SK-N-SH (cell line): ENCODE measurements around the gene ACTL7A. TPM values are rescaled to one million over a fixed set of nuclear protein-coding genes. Genes with fewer than 3 reads are reported as not detected.

ENCODE experiments used
- CTCF ChIA-PET: fragments of 300-600, 350-600 bp; formaldehyde crosslinking; extraction: SDS; loops from one replicate; lab custom pipeline; 2021; lab: Yijun Ruan, JAX
- POLR2A ChIA-PET: fragments of 350-600 bp; sonication (Branson Sonifier 250); formaldehyde crosslinking; extraction: SDS; loops from one replicate; lab custom pipeline; 2020; ENCODE audit warnings: antibody characterized with exemption, inconsistent platforms; lab: Yijun Ruan, JAX
- DNase-seq: peaks from one replicate; pipeline ENCODE4 v3.0.0; 2012
- H2AFZ ChIP-seq: fragments of 200-600 bp; sonication (generic); 2 replicates; pipeline ENCODE4 v1.8.1; 2016; ENCODE audit warnings: antibody characterized with exemption, mild to moderate bottlenecking, low read depth
- H3F3A ChIP-seq: fragments of 200-600 bp; sonication (generic); replicated peaks from 2 replicates; pipeline ENCODE3; 2016; ENCODE audit warnings: antibody characterized with exemption, mild to moderate bottlenecking; ENCODE audit not compliant: insufficient read depth
- H3K27ac ChIP-seq, 2 experiments: fragments of 200-500 bp in 1 of 2; fragments of 200-600 bp in 1 of 2; sonication (Bioruptor generic) in 1 of 2; sonication (generic), shearing (Covaris generic) in 1 of 2; 2 replicates each; pipeline versions ENCODE4 v1.5.1 to v1.6.1; 2014 to 2016; ENCODE audit warnings: low read depth in 2 of 2, inconsistent platforms in 1 of 2, low read length in 1 of 2, mild to moderate bottlenecking in 1 of 2, mixed read lengths in 1 of 2
- H3K27me3 ChIP-seq: fragments of 200-600 bp; sonication (generic), shearing (Covaris generic); 2 replicates; pipeline ENCODE4 v1.6.1; 2016; ENCODE audit warnings: mixed run types; ENCODE audit not compliant: insufficient read depth
- H3K36me3 ChIP-seq, 2 experiments: fragments of 200-500 bp in 1 of 2; fragments of 200-600 bp in 1 of 2; sonication (Bioruptor generic) in 1 of 2; sonication (generic) in 1 of 2; replicated peaks in 1 of 2; 2 replicates each; pipeline versions ENCODE3 to v1.5.1; 2014 to 2016; ENCODE audit warnings: low read length in 1 of 2, mild to moderate bottlenecking in 1 of 2; ENCODE audit not compliant: insufficient read depth in 2 of 2, control insufficient read depth in 1 of 2
- H3K4me1 ChIP-seq, 2 experiments: fragments of 200-500 bp in 1 of 2; fragments of 200-600 bp in 1 of 2; sonication (Bioruptor generic) in 1 of 2; sonication (generic), shearing (Covaris generic) in 1 of 2; 2 replicates each; pipeline versions ENCODE4 v1.5.1 to v1.6.1; 2014 to 2016; ENCODE audit warnings: low read depth in 1 of 2, low read length in 1 of 2, mixed run types in 1 of 2; ENCODE audit not compliant: insufficient read depth in 2 of 2, control insufficient read depth in 1 of 2
- H3K4me2 ChIP-seq: fragments of 200-600 bp; sonication (generic), shearing (Covaris generic); 2 replicates; pipeline ENCODE4 v1.6.1; 2017; ENCODE audit warnings: mixed run types
- H3K4me3 ChIP-seq, 2 experiments: fragments of 200-500 bp in 1 of 2; fragments of 200-600 bp in 1 of 2; sonication (Bioruptor generic) in 1 of 2; sonication (generic), shearing (Covaris generic) in 1 of 2; 2 replicates each; pipeline versions ENCODE4 v1.5.1 to v1.8.1; 2014 to 2016; ENCODE audit warnings: low read depth in 2 of 2, inconsistent platforms in 1 of 2, low read length in 1 of 2, mild to moderate bottlenecking in 1 of 2, mixed read lengths in 1 of 2, moderate library complexity in 1 of 2
- H3K79me2 ChIP-seq: fragments of 200-600 bp; sonication (generic); 2 replicates; pipeline ENCODE4 v1.8.1; 2017; ENCODE audit warnings: mild to moderate bottlenecking; ENCODE audit not compliant: insufficient read depth
- H3K9ac ChIP-seq: fragments of 200-600 bp; sonication (generic); 2 replicates; pipeline ENCODE4 v1.6.1; 2017; ENCODE audit warnings: mixed run types
- H3K9me2 ChIP-seq: fragments of 200-600 bp; sonication (generic); 2 replicates; pipeline ENCODE4 v1.6.1; 2017; ENCODE audit warnings: mixed run types
- H3K9me3 ChIP-seq: fragments of 200-600 bp; sonication (generic); 2 replicates; pipeline ENCODE4 v1.6.1; 2017; ENCODE audit warnings: mixed run types, mild to moderate bottlenecking, moderate library complexity
- H4K20me1 ChIP-seq: fragments of 200-600 bp; sonication (generic); 2 replicates; pipeline ENCODE4 v1.6.1; 2017; ENCODE audit warnings: mild to moderate bottlenecking, mixed run types; ENCODE audit not compliant: insufficient read depth
- EP300 ChIP-seq, 2 experiments: IDR thresholded peaks; 2 replicates each; pipeline versions ENCODE4 v1.4.0 to v1.6.1; 2012; ENCODE audit warnings: borderline replicate concordance in 1 of 2, low read depth in 1 of 2, low read length in 1 of 2
- JUND ChIP-seq: IDR thresholded peaks from 2 replicates; pipeline ENCODE4 v1.4.0; 2012
- MAX ChIP-seq: IDR thresholded peaks from 2 replicates; pipeline ENCODE4 v1.4.0; 2012; ENCODE audit warnings: low read depth
- MXI1 ChIP-seq: IDR thresholded peaks from 2 replicates; pipeline ENCODE4 v1.6.1; 2012; ENCODE audit warnings: mild to moderate bottlenecking, low read depth, low read length, improper control_type of control experiment
- NFIC ChIP-seq: IDR thresholded peaks from 2 replicates; pipeline ENCODE4 v1.4.0; 2012; ENCODE audit warnings: borderline replicate concordance
- RCOR1 ChIP-seq: fragments of 150-350 bp; IDR thresholded peaks from 2 replicates; pipeline ENCODE4 v1.6.1; 2017; ENCODE audit warnings: antibody characterized with exemption, low read length
- REST ChIP-seq: IDR thresholded peaks from 2 replicates; pipeline ENCODE4 v1.6.1; 2012; ENCODE audit warnings: mild to moderate bottlenecking, low read depth, low read length, moderate library complexity
- USF1 ChIP-seq: IDR thresholded peaks from 2 replicates; pipeline ENCODE4 v1.4.0; 2012; ENCODE audit warnings: low read depth, borderline replicate concordance
- YY1 ChIP-seq: IDR thresholded peaks from 2 replicates; pipeline ENCODE4 v1.4.0; 2012; ENCODE audit warnings: low read depth, mild to moderate bottlenecking
- WGBS: methylation state at CpG from one replicate; pipeline ENCODE4 v1.1.6; 2017; ENCODE audit warnings: low lambda C conversion rate; 5-methylcytosine and 5-hydroxymethylcytosine counted together
- polyA plus RNA-seq, 3 experiments: library from polyadenylated mRNA; depleted of rRNA; stranded (reverse); fragments of >200 nt; gene quantifications; 2 replicates each; pipeline ENCODE4 v1.2.3, GENCODE V29; 2012
- TF ChIP-seq, protein P1 (sequence below): IDR thresholded peaks from 2 replicates; pipeline ENCODE4 v1.4.0; 2012; ENCODE audit warnings: low read depth, borderline replicate concordance
- TF ChIP-seq, protein P2 (sequence below): fragments of 200-600 bp; sonication (generic); IDR thresholded peaks from 2 replicates; pipeline ENCODE4 v1.6.1; 2017; ENCODE audit warnings: antibody characterized with exemption, mild to moderate bottlenecking, moderate library complexity
- TF ChIP-seq, protein P3 (sequence below): fragments of 150-350 bp; IDR thresholded peaks from 2 replicates; pipeline ENCODE4 v1.6.1; 2016; ENCODE audit warnings: mild to moderate bottlenecking, low read depth, low read length

Gene ACTL7A
- polyA plus RNA-seq, 1 of the 3 experiments (the other 2 are of a cell fraction), result not detected

- DNase-seq, result no peak
Measured at GRCh38 chr9:108836781-108837180, 25.3 kb upstream of the ACTL7A start.

GRCh38 chr9:108837530-108837929 is 24.5 kb upstream of the ACTL7A start:
- Histone ChIP-seq H2AFZ (no peak overlapping the region), H3K4me1 (no peaks in the 10 kb centered on the region), H3K9ac (no peak overlapping the region), H4K20me1 (no peaks in the 10 kb centered on the region), H3K9me3 (no peaks in the 10 kb centered on the region), H3F3A (no peaks in the 10 kb centered on the region), H3K9me2 (no peaks in the 10 kb centered on the region), H3K4me2 (no peak overlapping the region), H3K36me3 (no peaks in the 10 kb centered on the region), H3K79me2 (no peaks in the 10 kb centered on the region), H3K4me3 (no peak overlapping the region), H3K27me3 (no peaks in the 10 kb centered on the region; the same call in 1 of the 2 replicates), H3K27ac (no peak overlapping the region)
- 15% methylated on average over 4 of the region's 4 CpGs for WGBS
- no peak for DNase-seq
- POLR2A ChIA-PET, result no interaction called here
- CTCF ChIA-PET, result no interaction called here
- TF ChIP-seq, protein P1, sequence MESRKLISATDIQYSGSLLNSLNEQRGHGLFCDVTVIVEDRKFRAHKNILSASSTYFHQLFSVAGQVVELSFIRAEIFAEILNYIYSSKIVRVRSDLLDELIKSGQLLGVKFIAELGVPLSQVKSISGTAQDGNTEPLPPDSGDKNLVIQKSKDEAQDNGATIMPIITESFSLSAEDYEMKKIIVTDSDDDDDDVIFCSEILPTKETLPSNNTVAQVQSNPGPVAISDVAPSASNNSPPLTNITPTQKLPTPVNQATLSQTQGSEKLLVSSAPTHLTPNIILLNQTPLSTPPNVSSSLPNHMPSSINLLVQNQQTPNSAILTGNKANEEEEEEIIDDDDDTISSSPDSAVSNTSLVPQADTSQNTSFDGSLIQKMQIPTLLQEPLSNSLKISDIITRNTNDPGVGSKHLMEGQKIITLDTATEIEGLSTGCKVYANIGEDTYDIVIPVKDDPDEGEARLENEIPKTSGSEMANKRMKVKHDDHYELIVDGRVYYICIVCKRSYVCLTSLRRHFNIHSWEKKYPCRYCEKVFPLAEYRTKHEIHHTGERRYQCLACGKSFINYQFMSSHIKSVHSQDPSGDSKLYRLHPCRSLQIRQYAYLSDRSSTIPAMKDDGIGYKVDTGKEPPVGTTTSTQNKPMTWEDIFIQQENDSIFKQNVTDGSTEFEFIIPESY, result no peak
- TF ChIP-seq, protein P2, sequence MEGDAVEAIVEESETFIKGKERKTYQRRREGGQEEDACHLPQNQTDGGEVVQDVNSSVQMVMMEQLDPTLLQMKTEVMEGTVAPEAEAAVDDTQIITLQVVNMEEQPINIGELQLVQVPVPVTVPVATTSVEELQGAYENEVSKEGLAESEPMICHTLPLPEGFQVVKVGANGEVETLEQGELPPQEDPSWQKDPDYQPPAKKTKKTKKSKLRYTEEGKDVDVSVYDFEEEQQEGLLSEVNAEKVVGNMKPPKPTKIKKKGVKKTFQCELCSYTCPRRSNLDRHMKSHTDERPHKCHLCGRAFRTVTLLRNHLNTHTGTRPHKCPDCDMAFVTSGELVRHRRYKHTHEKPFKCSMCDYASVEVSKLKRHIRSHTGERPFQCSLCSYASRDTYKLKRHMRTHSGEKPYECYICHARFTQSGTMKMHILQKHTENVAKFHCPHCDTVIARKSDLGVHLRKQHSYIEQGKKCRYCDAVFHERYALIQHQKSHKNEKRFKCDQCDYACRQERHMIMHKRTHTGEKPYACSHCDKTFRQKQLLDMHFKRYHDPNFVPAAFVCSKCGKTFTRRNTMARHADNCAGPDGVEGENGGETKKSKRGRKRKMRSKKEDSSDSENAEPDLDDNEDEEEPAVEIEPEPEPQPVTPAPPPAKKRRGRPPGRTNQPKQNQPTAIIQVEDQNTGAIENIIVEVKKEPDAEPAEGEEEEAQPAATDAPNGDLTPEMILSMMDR, result no peak
- TF ChIP-seq NFIC (no peak), EP300 (IDR thresholded peaks at IDR 0.05; ENCODE audit: borderline replicate concordance in 1 of 2, low read depth in 1 of 2, low read length in 1 of 2) (no peak), REST (no peak)

More at GRCh38 chr9:108836781-108837180, 25.3 kb upstream of the ACTL7A start:
- no peak overlapping the region for H3K4me3 ChIP-seq
- H3K79me2 ChIP-seq, result no peaks in the 10 kb centered on the region
- H3K9ac ChIP-seq, result no peak overlapping the region
- no peak for TF ChIP-seq YY1
- TF ChIP-seq JUND, result no peak
- TF ChIP-seq MXI1, result no peak
- TF ChIP-seq MAX, result no peak
- TF ChIP-seq, protein P3, sequence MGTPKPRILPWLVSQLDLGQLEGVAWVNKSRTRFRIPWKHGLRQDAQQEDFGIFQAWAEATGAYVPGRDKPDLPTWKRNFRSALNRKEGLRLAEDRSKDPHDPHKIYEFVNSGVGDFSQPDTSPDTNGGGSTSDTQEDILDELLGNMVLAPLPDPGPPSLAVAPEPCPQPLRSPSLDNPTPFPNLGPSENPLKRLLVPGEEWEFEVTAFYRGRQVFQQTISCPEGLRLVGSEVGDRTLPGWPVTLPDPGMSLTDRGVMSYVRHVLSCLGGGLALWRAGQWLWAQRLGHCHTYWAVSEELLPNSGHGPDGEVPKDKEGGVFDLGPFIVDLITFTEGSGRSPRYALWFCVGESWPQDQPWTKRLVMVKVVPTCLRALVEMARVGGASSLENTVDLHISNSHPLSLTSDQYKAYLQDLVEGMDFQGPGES, result no peak
- TF ChIP-seq RCOR1, result no peak
- TF ChIP-seq, protein P2, result no peak
- TF ChIP-seq USF1, result no peak
- TF ChIP-seq, all 33 proteins: peak for 0
- no peaks in the 10 kb centered on the region for H3F3A ChIP-seq
- H3K27ac ChIP-seq, result no peak overlapping the region
- H3K36me3 ChIP-seq, result no peaks in the 10 kb centered on the region
- no peaks in the 10 kb centered on the region for H3K9me3 ChIP-seq
- H3K4me2 ChIP-seq, result no peak overlapping the region
- no peaks in the 10 kb centered on the region for H3K9me2 ChIP-seq
- no peaks in the 10 kb centered on the region for H3K4me1 ChIP-seq
- H2AFZ ChIP-seq, result no peak overlapping the region
- ChIA-PET POLR2A (no interaction called here), CTCF (interaction anchor here (1.3 kb wide), 1 partner anchor 1371 kb away, joined by 3 read pairs; no protein-coding TSS in a partner anchor)
- WGBS, result 54% methylated on average over 5 of the region's 5 CpGs
- no peaks in the 10 kb centered on the region; the same call in 1 of the 2 replicates for H3K27me3 ChIP-seq
- no peaks in the 10 kb centered on the region for H4K20me1 ChIP-seq
